HS-27A (cell line): ENCODE data around the gene CAMK1D.

ENCODE experiments used
- DNase-seq: peaks from one replicate; pipeline ENCODE4 v3.0.0-alpha.2; 2012; ENCODE audit warnings: low read depth, missing footprints

The CAMK1D gene

DNA sequence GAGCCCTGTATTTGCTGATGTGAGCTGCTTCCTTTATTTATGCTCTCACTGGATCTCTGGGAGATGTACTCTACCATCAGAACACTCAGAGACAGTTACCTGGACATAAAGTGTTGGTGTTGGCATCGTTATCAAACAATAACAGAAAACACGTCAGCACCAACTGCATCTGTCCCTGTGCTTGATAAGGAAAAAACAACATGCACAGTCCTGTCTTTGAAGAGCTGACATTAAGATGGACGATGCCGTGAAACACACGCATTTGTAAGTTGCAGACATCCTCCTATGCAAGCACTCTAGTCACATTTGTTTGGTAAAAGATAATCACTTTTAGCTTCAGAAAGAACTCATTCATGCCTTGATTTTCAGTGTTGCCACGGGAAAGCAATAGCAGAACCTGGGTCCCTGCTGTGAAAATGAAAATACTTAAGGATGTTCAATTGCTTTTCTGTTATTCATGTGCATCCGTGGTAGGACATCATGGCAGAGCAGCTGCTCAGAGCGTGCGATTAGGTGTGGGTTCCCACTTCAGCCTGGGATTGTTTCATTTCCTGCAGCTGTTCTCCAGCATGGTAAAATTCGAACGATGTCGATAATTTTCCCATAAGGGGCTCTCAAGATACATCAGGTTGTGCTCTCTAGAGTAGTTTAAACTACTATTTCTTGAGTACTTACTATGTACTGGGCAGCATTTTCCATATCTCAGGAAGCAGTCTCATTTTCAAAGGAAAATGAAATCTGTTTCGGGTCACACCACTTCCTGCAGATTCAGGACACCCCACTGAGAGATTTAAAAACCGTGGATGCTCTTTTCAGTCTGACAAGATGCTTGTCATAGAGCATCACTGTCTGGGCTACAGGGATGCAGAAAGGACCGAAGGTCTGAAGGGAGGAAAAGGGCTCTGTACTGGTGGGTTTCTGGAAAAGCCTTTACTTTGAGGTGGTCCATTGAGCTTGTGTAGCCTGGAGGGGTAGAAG lies 248.7 kb downstream of the CAMK1D start:
- DNase-seq = no peak

DNA sequence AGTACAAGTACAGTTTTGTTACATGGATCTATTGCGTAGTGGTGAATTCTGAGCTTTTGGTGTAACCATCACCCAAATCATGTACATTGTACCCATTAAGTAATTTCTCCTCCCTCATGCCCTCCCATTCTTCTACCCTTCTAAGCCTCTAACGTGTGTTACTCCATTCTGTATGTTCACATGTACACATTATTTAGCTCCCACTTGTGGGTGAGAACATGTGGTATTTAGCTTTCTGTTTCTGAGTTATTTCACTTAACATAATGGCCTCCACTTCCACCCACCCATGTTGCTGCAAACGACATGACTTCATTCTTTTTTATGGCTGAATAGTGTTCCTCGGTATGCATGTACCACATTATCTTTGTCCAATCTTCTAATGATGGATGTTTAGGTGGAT lies 251.3 kb downstream of the CAMK1D start:
- no peak for DNase-seq

DNA sequence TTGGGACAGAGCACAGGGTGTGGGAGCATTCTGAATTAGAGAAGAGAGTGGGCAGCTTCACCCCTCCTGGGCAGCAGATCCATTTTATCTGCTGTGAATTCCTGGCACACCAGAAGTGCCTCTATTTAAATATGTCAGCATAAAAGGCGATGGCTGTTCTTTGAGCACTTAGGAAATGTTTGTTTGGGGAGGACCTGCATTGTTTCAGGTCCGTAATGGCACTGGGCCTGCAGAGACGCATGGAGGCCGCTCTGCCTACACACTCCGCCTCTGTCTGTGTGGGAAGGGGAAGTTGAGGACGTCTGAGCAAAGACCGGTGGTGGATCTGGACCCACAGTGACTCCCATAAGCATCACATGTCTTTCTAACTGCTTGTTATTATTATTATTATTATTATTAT lies 253.2 kb downstream of the CAMK1D start:
- no peak for DNase-seq

DNA sequence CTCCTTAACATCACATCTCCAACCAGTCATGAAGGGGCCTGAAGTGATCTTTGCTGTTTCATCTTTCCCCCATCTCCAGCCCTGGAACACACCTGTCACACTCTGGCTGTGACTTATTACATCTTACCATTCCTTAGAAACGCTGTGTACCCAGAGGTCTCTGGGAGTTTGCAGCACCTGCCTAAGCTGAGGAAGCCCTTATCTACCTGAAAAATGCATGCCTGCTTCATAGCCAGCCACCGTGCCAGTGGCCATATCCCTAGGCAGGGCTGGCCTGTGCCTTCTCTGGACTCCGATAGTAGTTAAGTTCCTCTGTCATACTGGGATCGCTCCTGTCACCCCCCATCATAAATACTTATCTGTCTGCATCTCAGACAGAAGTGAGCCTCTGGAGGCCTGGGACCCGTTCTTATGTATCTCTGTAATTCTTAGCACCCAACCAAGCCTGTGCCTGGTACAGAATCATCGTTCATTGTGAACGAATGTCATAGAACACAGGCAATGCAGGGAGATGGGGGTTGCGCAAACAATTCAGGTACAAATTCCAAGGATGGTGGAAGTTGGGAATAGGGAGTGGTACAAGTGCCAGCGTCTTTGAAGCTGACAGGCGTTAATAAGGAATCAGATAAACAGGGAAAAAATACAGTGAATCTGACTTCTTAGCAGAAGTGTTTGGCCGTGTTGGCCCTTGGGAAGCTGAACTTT lies 254.6 kb downstream of the CAMK1D start:
- no peak for DNase-seq

DNA sequence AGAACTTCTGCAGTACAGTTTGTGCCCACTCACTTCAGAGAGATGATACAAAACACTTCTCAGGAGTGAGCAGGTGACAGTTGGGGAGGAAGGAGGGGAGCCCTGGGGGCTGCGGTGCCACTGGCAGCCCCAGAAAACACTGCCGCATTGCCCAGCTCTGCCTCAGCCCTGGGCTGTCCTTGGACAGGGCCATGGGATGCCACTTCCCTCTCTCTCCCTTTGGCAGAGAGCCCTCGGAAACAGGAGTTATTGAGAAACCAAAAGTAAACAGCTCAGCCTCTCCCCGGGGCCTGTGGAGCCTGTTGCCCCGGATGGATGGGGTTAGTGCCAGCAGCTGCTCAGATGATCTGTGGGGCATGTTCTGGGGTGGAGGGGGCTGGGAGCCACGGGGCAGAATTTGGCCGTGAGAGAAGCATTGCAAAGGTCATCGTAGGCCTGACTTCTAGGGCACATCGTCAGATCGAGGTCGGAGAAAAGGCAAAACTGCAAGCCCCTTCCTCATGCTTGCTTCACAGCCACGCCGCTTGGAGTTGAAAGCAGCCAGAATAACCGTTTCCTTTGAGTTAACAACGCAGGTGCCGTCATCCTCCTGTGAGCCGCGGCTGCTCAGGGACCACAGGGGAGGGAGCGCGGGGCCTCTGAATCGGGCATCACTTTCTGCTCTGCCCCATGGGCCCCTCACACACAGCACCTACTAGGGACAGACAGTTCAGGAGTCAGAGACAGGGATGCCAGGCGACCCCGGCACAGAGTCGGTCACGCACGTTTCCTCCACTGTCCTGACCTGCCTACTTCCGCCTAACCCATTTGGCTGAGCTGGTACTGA lies 256.4 kb downstream of the CAMK1D start:
- DNase-seq = no peak

DNA sequence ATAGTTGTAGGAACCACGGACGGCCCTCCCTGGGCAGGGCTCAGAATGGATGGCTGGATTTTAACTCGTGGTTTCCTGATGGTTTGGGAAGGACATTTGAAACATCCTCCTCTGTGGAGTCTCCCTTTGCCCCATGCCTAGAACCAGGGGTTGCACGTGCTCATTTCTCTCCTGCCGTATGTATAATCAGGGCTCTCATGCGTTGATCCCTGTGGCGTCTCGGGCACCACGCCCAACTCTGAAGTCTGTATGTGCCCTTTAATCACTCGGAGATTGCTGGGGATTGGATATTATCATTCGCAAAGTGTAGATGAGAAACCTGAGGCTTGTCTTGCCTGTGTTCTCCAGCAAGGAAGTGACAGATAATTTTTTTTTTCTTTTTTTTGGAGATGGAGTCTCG lies 257.1 kb downstream of the CAMK1D start:
- DNase-seq = no peak

DNA sequence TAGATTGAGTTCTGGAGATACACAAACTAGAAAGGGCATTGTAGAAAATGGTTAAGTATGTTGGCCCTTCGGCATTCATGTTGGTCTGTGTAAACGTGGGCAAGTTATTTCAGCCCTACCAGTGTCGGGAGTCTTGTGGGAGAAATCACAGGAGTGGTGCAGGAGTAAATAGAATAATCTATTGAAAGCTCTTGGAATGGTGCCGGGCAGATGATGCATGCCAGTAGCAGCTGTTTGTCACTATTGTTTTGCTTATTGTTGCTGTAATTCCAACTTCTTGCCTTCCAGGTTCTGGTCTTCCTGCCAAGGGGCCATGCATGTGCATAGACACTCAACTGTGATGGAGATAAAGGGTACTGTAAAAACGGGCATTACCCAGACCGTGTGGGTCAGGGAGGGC lies 259.4 kb downstream of the CAMK1D start:
- DNase-seq = no peak

DNA sequence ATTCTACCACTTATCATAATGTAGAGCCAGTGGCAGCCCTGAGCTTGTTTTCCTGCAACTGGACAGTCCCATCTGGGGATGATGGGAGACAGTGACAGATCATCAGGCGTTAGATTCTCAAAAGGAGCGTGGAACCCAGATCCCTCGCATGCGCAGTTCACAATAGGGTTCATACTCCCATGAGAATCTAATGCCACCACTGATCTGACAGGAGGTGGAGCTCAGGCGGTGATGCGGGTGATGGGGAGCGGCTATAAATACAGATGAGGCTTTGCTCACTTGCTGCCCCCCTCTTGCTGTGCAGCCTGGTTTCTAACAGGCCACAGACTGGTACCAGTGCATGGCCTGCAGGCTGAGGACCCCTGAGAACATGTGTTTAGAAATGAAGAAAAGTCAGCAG lies 260.1 kb downstream of the CAMK1D start:
- no peak for DNase-seq

DNA sequence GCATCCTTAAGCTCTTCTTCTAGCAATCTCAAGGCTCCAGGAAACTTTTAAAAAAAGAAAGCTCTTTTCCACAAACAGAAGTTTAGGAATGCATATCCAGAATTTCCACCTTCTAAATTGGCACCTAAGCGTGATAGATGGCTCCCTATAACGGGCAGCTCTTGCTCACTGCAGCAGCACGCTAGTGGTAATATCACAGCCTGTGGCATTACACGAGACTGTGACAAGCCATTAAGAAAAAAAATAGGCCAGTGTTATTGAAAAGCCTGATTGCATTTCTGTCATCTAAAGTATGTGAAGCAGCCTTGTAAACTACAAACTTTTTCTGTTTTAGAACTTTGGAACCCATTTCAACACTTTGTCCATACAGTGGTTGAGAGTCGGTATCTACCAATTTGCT lies 263.8 kb downstream of the CAMK1D start:
- no peak for DNase-seq

DNA sequence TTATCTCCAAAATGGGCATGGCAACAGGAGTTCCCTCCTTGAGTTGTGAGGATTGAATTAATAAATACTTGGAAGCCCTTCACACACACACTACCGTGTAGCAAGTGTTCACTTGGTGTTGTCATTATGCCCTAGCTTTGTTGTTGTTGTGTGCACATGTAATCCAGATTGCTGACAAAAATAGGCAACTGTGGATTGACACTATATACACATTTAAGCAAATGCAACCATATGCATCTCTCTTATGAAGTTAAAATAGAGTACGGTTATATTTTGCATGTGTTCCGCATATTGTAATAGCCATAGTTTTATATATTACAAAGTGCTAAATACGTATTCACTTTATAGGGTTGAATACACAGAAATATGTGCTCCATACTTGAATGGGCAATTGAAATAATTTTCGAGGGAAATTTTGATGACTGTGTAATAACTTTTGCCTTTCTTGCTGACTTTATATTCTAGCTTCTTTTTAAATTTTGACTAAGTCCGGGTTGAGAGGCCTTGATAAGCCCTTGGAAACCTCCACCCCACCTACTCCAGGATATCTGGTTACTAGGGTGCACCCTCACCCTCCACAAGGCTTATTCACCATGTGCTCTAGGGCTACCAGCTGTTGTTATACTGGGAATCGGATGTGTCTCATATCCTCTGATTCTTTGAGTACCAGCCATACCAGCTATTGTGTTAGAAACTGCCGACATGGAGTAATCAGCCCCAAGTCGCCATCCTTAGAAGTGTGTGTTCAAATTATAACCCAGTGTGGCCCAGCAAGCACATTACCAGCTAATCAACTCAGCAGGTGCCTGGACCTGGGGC lies 265.0 kb downstream of the CAMK1D start:
- DNase-seq = no peak

DNA sequence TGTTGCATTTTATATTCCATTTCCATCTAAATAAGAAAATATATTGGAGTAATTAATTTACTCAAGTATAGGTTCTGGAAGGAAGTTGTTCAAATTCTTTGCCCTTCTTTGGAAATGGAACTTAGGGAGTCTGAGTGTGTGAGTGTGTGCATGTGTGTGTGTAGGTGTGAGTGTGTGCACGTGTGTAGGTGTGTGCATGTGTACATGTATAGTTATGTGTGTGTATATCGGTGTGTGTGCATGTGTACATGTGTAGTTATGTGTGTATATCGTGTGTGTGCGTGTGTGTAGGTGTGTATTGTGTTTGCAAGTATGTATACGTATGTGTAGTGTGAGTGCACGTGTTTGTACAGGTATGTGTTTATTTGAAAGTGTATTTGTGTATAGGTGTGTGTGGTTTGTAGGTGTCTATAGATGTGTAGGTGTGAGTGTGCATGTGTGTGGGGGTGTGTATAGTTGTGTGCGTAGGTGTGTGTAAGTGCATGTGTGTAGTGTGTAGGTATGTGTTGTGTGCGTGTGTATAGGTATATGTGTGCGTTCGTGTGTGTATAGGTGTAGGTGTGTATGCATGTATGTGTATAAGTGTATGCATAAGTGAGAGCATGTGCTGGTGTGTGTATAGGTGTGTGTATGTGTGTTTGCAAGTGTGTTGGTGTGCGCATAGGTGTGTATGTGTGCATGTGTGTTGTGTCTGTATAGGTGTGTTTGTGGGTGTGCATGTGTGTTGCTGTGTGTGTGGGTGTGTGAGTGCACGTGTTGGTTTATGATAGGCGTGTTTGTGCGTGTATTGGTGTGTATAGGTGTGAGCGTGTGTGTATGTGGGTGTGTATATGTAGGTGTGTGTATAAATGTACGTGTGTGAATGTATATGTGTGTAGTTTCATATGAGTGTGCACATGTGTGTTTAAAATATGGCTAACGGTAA lies 266.2 kb downstream of the CAMK1D start:
- DNase-seq = no peak

DNA sequence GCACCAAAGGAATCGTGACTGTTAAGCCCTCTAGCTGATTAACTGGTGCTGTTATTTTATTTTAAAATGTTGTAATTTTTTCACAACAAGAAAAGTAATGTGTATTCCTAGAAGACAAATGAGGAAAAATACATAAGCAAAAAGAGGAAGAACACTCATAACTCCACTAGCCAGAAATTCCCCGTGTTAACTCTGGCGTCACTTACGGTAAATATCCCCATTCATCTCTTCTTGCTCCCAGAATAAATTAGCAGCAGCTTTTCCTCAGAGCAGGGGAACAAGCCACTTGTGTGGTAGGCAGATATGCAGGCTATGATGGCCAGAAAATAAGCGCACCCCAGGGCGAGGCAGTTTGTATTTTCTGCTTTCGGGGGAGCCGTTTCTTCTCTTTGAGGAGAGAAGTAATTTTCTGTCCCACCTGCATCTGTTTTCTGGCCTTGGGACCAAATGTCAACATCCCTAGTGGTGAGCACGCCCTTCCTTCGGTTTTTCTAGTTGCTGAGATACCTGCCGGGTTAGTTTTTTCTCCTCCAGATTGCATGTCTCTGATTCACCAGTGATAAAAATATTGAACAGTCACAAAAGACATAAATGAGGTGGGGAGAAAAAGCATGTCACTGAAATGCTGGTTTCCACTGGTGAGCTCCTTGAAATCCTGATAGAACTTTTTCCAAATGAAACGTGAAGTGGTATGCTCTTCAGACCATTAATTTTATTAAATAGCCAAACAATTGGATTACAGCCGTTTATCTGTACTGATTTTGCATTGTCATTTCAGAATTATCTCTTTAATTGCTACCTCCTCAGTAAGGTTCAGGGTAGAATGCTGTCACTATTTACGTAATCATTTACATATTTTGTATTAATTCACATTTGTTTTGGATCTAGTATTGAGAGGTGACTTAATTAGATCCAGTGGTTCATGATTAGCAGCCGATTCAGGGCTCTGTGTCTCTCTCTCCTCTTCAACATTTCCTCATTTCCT lies 268.1 kb downstream of the CAMK1D start:
- DNase-seq = no peak

DNA sequence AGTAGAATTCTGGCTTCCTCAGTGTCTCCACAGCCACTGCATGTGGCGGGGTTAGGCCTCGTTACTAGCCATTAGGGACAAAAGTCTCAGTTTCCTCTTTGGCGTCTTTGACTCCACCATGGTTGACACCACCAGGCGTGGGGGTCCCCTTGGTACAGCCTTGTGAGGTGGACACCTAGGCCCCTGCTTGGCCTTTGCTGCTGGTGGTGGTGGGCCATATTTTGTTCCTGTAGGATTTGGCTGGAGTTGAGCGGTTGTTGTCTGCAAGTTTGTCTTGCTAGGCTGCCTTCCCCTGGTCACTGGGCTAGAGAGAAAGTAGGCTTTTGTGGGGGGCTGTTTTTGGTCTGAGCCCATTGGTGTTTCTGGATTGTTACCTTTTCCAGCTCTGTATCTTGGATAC lies 272.7 kb downstream of the CAMK1D start:
- DNase-seq = no peak

DNA sequence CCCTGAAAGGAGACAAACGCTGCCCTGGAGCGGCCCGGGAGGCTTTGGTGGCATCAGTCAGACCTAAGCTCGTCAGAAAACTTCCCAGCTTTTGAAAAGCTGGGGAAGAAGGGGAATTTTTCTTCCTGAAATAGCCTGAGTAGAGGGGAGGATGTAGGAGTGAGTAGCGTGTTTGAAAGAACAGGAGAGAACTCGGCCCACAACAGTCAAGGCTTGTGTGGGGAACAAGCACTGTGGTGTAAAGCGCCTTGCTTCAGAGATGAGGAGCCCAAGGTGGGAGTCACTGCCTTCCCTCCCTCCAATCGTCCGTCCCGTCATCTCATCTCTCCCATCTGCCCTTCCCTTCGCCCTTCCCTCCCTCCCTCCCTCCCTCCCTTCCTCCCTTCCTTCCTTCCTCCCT lies 273.3 kb downstream of the CAMK1D start:
- no peak for DNase-seq

DNA sequence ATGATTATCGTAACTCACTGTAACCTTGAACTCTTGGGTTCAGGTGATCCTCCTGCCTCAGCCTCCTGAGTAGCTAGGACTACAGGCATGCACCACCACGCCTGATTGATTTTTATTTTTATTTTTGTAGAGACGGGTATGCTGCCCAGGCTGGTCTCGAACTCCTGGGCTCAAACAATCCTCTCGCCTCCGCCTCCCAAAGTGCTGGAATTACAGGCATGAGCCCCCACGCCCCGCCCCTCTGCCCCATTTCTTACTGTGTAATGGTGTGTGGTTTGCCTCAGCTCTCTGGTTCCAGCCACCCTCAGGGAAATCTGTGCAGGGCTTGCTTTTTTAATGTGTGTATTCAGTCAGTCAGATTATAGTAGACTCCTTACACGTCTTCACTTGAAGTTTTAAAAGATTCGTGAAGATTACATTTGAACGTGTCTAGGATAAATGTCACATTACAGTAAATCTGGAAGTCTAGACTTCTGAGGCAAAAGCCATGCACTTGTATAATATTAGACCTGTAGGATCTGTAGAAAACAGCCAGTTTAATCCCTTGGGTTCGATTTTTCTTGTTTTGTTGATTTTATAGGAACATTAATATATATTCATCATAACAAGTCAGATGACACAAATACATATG lies 276.2 kb downstream of the CAMK1D start:
- no peak for DNase-seq

DNA sequence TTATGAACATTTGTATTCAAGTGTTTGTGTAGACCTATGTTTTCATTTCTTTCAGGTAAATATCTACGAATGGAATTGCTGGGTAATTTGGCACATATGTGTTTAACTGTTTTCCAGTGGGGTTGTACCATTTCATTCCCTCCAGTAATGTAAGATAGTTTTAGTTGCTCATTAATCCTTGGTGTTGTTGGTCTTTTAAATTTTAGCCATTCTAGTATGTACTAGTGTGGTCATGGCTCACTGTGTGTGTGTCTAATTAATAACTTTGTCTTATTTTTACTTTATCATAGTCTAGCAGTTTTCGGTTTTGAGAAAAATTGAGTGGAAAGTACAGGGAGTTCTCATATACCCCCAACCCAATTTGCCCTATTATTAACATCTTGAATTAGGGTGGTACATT lies 278.8 kb downstream of the CAMK1D start:
- no peak for DNase-seq

DNA sequence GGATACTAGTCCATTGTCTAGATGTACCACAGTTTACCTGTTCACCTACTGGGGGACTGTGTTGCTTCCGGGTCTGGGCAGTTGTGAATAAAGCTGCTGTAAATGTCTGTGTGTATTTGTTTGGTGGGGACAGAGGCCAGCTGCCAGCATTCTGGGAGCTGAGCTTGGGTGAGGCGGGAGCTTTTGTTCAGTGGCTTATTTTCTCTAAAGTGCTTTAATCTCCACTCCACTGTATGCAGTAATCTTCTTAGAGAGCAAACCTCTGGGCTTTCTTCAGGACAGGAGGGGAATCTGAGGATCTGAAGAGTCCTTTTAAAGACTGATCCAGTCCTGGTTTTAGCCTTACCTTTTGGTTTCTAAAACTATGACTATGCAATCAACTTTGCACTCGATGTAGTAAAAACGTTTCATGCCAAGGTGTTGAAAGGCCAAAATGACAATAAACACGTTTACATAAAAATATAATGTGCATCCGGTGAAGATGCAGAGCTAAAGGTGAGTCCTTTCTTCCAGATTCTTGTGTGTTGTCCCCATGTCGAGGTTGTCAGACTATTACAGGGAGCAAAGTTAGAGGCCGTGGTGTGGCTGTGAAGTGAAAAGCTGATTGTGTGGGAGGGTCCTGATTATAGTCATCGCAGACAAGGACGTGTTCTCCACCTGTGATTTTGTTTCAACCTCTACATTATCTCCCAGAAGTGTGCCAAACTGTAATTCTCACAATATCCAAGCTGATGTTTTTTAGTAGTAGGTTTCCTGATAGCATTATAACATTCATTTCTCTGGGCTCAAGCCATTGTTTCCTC lies 279.8 kb downstream of the CAMK1D start:
- DNase-seq = no peak

DNA sequence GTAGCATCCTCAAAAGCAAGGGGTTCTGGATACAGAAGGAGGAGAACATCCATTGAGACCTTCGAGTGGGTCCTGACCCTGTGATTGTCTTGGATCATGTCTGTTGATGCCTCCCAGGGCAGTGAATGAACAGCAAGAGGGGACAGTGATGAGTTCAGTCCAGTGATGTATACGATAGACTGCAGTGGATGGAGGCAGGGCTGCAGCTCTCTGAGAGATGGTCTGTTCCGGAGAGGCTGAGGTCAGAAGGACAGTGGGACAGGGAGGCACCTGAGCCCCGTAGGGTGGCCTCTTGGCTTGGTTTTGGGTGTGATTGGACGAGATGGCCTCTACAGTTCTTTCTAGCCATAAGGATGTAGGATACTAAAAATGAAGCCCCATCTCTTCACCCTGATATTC lies 280.4 kb downstream of the CAMK1D start:
- DNase-seq = no peak
